Measurements from ENCODE around the gene MTRF1L.

GRCh38 chr6:152952045-152952444 lies 50.5 kb downstream of the MTRF1L start:
- no peak for TF ChIP-seq CTCF (optimal IDR thresholded peaks at IDR 0.05 in 1 of 3, IDR thresholded peaks at IDR 0.05 in 1 of 3, conservative IDR thresholded peaks at IDR 0.05 in 1 of 3; ENCODE audit: extremely low read depth in 1 of 3, insufficient read depth in 2 of 3, low read length in 3 of 3)
- TF ChIP-seq EZH2 (IDR thresholded peaks at IDR 0.05; ENCODE audit: low read length) = no peak

Measured in keratinocyte (primary cell).